Endothelial cell of umbilical vein (primary cell): ENCODE data around the gene POLN. TPM values are rescaled to one million over a fixed set of nuclear protein-coding genes. Genes with fewer than 3 reads are reported as not detected.

ENCODE experiments used
- Bru-seq: library from RNA; stranded (reverse); fragments of 400-500 nt; gene quantifications from one replicate; lab custom pipeline; 2021; lab: Mats Ljungman, UMichigan
- BruChase-seq, 2 experiments: library from RNA; stranded (reverse); fragments of 400-500 nt; gene quantifications; one replicate each; lab custom pipeline; 2021; lab: Mats Ljungman, UMichigan
- BruUV-seq: library from RNA; stranded (reverse); fragments of 400-500 nt; replicated peaks from 2 replicates; lab custom pipeline; 2021; lab: Mats Ljungman, UMichigan
- CTCF ChIA-PET: fragments of 300-600, 350-600 bp; sonication (Branson Sonifier 250); formaldehyde crosslinking; loops from one replicate; lab custom pipeline; 2021; ENCODE audit warnings: antibody characterized with exemption, inconsistent platforms; lab: Charles Lee
- POLR2A ChIA-PET: fragments of 300-600, 350-600 bp; sonication (Branson Sonifier 250); formaldehyde crosslinking; loops from one replicate; lab custom pipeline; 2021; ENCODE audit warnings: antibody characterized with exemption, inconsistent platforms; lab: Charles Lee
- DNase-seq: peaks from one replicate; pipeline ENCODE4 v3.0.0-alpha.2; 2011; ENCODE audit warnings: low read depth, low spot score
- FAIRE-seq: peaks from 2 replicates; lab custom pipeline; 2011; peaks lifted over from hg19 to GRCh38; lab: Jason Lieb, UNC
- H2AFZ ChIP-seq: 2 replicates; pipeline ENCODE4 v1.6.0; 2012; ENCODE audit warnings: low read depth, low read length, control low read depth, inconsistent platforms
- H3K27ac ChIP-seq: 2 replicates; pipeline ENCODE4 v1.5.1; 2011; ENCODE audit warnings: low read depth, mild to moderate bottlenecking, control low read depth, low read length, moderate library complexity; ENCODE audit not compliant: insufficient read depth
- H3K27me3 ChIP-seq, 2 experiments: 2 replicates each; pipeline versions ENCODE4 v1.6.0 to v1.6.1; 2011; ENCODE audit warnings: low read length in 2 of 2, mixed read lengths in 1 of 2; ENCODE audit not compliant: control insufficient read depth in 2 of 2, insufficient read depth in 2 of 2
- H3K36me3 ChIP-seq, 2 experiments: 2 replicates in 1 of 2; 3 replicates in 1 of 2; pipeline ENCODE4 v1.5.1; 2011; ENCODE audit warnings: low read length in 2 of 2, mild to moderate bottlenecking in 1 of 2, moderate library complexity in 1 of 2; ENCODE audit not compliant: control insufficient read depth in 2 of 2, insufficient read depth in 2 of 2; ENCODE audit errors: extremely low read depth in 1 of 2
- H3K4me1 ChIP-seq: 3 replicates; pipeline ENCODE4 v1.5.1; 2011; ENCODE audit warnings: mild to moderate bottlenecking, low read length; ENCODE audit not compliant: control insufficient read depth, insufficient read depth; ENCODE audit errors: extremely low read depth
- H3K4me2 ChIP-seq: 2 replicates; pipeline ENCODE4 v1.6.1; 2011; ENCODE audit warnings: low read length, control low read depth, mixed read lengths; ENCODE audit not compliant: insufficient read depth
- H3K4me3 ChIP-seq, 3 experiments: fragments of 200-600 bp in 1 of 3; sonication (generic), shearing (Covaris generic) in 1 of 3; replicated peaks in 1 of 3; 2 replicates each; pipeline ENCODE4 v1.5.1; 2011 to 2016; ENCODE audit warnings: control low read depth in 3 of 3, low read length in 3 of 3, mild to moderate bottlenecking in 2 of 3, inconsistent platforms in 1 of 3, low read depth in 1 of 3, moderate library complexity in 1 of 3; ENCODE audit not compliant: insufficient read depth in 1 of 3
- H3K79me2 ChIP-seq: 2 replicates; pipeline ENCODE4 v1.6.0; 2012; ENCODE audit warnings: low read length, inconsistent platforms; ENCODE audit not compliant: control insufficient read depth, insufficient read depth
- H3K9ac ChIP-seq: replicated peaks from 2 replicates; pipeline ENCODE3; 2011; ENCODE audit warnings: low read length, control low read depth; ENCODE audit not compliant: insufficient read depth; ENCODE audit errors: extremely low read depth
- H3K9me1 ChIP-seq: replicated peaks from 3 replicates; pipeline ENCODE4 v1.6.0; 2011; ENCODE audit warnings: mild to moderate bottlenecking, low read length; ENCODE audit not compliant: control insufficient read depth, insufficient read depth; ENCODE audit errors: extremely low read depth
- H3K9me3 ChIP-seq: replicated peaks from 2 replicates; pipeline ENCODE4 v1.5.1; 2012; ENCODE audit warnings: low read length, inconsistent platforms; ENCODE audit not compliant: control insufficient read depth, insufficient read depth
- H4K20me1 ChIP-seq: replicated peaks from 2 replicates; pipeline ENCODE3; 2011; ENCODE audit warnings: mild to moderate bottlenecking, low read length; ENCODE audit not compliant: control insufficient read depth, insufficient read depth; ENCODE audit errors: extremely low read depth
- POLR2A ChIP-seq: IDR thresholded peaks from 2 replicates; pipeline ENCODE4 v1.6.1; 2012; ENCODE audit warnings: low read depth, mild to moderate bottlenecking, control low read depth, low read length
- POLR2AphosphoS5 ChIP-seq: IDR thresholded peaks from 2 replicates; pipeline ENCODE4 v1.6.1; 2012; ENCODE audit warnings: low read depth, mild to moderate bottlenecking, control low read depth, low read length, moderate library complexity; ENCODE audit not compliant: insufficient read depth
- dilution Hi-C: fragments of 300-500 bp; cut with MboI; formaldehyde crosslinking; loops from one replicate; pipeline ENCODE4 v1.15.0; 2019; ENCODE audit warnings: low sequenced_read_pairs; ENCODE audit not compliant: extremely low pct_ligation_motif_present
- intact Hi-C: fragments of 100-400 bp; cut with micrococcal nuclease; formaldehyde crosslinking; loops from one replicate; pipeline ENCODE4 v1.10.0; 2022
- long read RNA-seq: library from polyadenylated mRNA; stranded (forward); transcript quantifications from one replicate; pipeline ENCODE4 v2.0.0, GENCODE V29; 2021
- polyA minus RNA-seq, 3 experiments: library from RNA; depleted of rRNA, polyadenylated mRNA; stranded (reverse); fragments of >200 nt; gene quantifications; 1 replicate in 1 of 3; 2 replicates in 2 of 3; pipeline ENCODE4 v1.2.3, GENCODE V29; 2011
- polyA plus RNA-seq, 4 experiments: library from polyadenylated mRNA; depleted of rRNA in 3 of 4; stranded (reverse) in 3 of 4; unstranded in 1 of 4; fragments of >200 nt; gene quantifications; 2 replicates each; pipeline versions ENCODE4 v1.2.1 to v1.2.3, GENCODE V29; 2011 to 2012; ENCODE audit warnings: missing spikeins in 1 of 4
- total RNA-seq: library from RNA; stranded (reverse); gene quantifications from 2 replicates; pipeline ENCODE4 v1.2.3, GENCODE V29; 2021
- TF ChIP-seq, protein P1 (sequence below), 2 donors: IDR thresholded peaks; 1 replicate in 1 of 2; 2 replicates in 1 of 2; pipeline ENCODE4 v1.5.1; 2011; ENCODE audit warnings: low read length in 2 of 2, mild to moderate bottlenecking in 2 of 2, moderate library complexity in 2 of 2, control low read depth in 1 of 2, inconsistent platforms in 1 of 2, low read depth in 1 of 2; ENCODE audit not compliant: insufficient read depth in 1 of 2; ENCODE audit errors: extremely low read depth in 1 of 2

Gene POLN
- total RNA-seq, result 3.1 and 4.2 TPM in 2 replicates
- polyA plus RNA-seq, result 1.3 TPM in 2 replicates
- polyA plus RNA-seq (2011; cell fraction: cytosol; rRNA removed), result 0.34 and 0.93 TPM in 2 replicates
- 6.6 and 8.6 TPM in 2 replicates for polyA plus RNA-seq (2011; cell fraction: nucleus; rRNA removed)
- 1.4 and 1.5 TPM in 2 replicates for polyA plus RNA-seq (2012)
- polyA minus RNA-seq, result 1.4 and 3.6 TPM in 2 replicates
- polyA minus RNA-seq (2011; cell fraction: cytosol; rRNA and poly(A)+ RNA removed), result not detected
- 3.1 and 4.5 TPM in 2 replicates for polyA minus RNA-seq (2011; cell fraction: nucleus; rRNA and poly(A)+ RNA removed)
- Bru-seq, nascent RNA, result percentile 42 among the genes with signal in this experiment
- percentile 46 among the genes with signal in this experiment for BruChase-seq, experiment 1, labeled RNA remaining after a 6-hour chase
- BruChase-seq, experiment 2, labeled RNA remaining after a 2-hour chase, result percentile 37 among the genes with signal in this experiment
- long read RNA-seq, partial matches to known transcripts, result 1 of 1 reads
- long read RNA-seq, other reads (novel, unspliced or antisense), result 0 of 1 reads

DNA sequence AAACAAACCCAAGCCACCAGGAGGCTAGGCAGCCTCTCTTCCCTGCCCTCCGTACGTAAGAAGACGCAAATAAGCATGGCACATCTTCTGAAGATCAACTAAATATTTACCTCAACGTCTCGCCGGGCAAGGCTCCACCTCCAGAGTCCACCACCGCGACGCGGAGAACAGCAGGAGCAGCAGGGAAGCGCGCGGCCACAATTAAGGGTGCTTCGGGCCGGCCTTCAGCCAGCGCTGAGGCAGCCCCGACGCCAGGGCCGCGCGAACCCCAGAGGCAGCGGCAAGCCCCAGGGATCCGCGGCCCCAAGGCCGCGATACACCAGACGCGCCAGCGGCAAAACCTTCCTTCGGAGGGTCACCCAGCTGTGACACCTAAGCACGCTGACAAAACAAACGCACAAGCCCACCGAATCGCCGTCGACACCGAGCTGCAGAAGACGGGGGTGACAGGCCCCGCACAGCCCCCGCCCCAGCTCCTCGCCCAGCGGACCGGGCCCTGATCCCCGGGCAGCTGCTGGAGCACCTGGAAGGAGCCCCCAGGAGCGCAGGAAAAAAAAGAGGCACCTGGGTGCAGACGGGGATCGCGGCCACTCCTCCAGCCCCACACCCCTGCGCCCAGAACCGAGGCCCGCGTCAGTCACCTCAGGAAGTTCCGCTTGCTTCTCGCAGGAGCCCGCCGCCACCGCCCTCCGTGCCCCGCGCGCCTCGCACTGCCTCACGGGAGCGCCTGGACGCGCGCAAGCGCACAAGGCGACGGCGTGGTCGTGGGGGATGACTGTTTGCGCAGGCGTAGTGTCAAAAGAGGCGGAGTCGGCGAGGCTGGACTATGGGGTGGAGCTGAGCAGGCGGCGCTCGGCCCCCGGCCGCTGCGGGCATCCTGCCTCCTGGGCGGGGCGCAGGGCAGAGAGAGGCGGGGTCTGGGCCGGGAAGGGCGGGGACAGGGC lies at the start of gene POLN, which contains the start of gene HAUS3:
Gene POLN, minus strand, starts transcription at position 712 of the 944 bp plus-strand sequence. CDS start 12,890 bp downstream, outside the sequence.
Gene HAUS3, minus strand, starts transcription at position 712 of the 944 bp plus-strand sequence. CDS start 1,175 bp downstream, outside the sequence.
- Histone ChIP-seq H3K27me3 (no peaks in the 10 kb centered on the region), H3K4me3 (peak within 1 kb of the TSS; percentile 63 to 97 (median 97)), H4K20me1 (peaks cover 5% of the 10 kb centered on the region), H3K27ac (peak within 1 kb of the TSS; percentile 30), H3K36me3 (peaks cover 0 to 5% of the 10 kb centered on the region in 2 experiments), H3K9me3 (no peaks in the 10 kb centered on the region), H3K9me1 (no peaks in the 10 kb centered on the region), H3K4me1 (peaks cover 33% of the 10 kb centered on the region), H3K79me2 (peaks cover 47% of the 10 kb centered on the region), H3K9ac (peak within 1 kb of the TSS; percentile 70), H3K4me2 (peak within 1 kb of the TSS; percentile 97), H2AFZ (peak within 1 kb of the TSS; percentile 88)
- peak; percentile 72 for TF ChIP-seq POLR2A
- peak; percentile 81 for TF ChIP-seq POLR2AphosphoS5
- TF ChIP-seq, protein P1, sequence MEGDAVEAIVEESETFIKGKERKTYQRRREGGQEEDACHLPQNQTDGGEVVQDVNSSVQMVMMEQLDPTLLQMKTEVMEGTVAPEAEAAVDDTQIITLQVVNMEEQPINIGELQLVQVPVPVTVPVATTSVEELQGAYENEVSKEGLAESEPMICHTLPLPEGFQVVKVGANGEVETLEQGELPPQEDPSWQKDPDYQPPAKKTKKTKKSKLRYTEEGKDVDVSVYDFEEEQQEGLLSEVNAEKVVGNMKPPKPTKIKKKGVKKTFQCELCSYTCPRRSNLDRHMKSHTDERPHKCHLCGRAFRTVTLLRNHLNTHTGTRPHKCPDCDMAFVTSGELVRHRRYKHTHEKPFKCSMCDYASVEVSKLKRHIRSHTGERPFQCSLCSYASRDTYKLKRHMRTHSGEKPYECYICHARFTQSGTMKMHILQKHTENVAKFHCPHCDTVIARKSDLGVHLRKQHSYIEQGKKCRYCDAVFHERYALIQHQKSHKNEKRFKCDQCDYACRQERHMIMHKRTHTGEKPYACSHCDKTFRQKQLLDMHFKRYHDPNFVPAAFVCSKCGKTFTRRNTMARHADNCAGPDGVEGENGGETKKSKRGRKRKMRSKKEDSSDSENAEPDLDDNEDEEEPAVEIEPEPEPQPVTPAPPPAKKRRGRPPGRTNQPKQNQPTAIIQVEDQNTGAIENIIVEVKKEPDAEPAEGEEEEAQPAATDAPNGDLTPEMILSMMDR (IDR thresholded peaks at IDR 0.05; ENCODE audit: extremely low read depth in 1 of 2, insufficient read depth in 1 of 2, low read depth in 1 of 2, low read length in 2 of 2), result no peak
- dilution Hi-C loops (no loop called here), intact Hi-C loops (loop anchor here (1.0 to 5.0 kb wide), 4 partner anchors 16 to 226 kb away; partner anchors contain the start of genes MXD4 and RNF4)
- no TSS peak for BruUV-seq
- ChIA-PET CTCF (interaction anchor here (1.0 to 5.9 kb wide), 7 partner anchors 9 to 203 kb away, joined by 3 to 49 read pairs (median 3); no protein-coding TSS in a partner anchor), POLR2A (interaction anchor here (1.0 kb wide), 1 partner anchor 16 kb away, joined by 3 read pairs; no protein-coding TSS in a partner anchor)
- peak; percentile 89 for FAIRE-seq
- DNase-seq, result peak; percentile 98
